GM21360 (cell line): ENCODE results near the gene NDUFA13.

Experiments used
- ATAC-seq: cut with Tn5 transposase; IDR thresholded peaks from one replicate; pipeline ENCODE4 v1.9.1; 2021; ENCODE audit warnings: mild to moderate bottlenecking, moderate library complexity; ENCODE audit not compliant: unreplicated experiment

The NDUFA13 gene

DNA sequence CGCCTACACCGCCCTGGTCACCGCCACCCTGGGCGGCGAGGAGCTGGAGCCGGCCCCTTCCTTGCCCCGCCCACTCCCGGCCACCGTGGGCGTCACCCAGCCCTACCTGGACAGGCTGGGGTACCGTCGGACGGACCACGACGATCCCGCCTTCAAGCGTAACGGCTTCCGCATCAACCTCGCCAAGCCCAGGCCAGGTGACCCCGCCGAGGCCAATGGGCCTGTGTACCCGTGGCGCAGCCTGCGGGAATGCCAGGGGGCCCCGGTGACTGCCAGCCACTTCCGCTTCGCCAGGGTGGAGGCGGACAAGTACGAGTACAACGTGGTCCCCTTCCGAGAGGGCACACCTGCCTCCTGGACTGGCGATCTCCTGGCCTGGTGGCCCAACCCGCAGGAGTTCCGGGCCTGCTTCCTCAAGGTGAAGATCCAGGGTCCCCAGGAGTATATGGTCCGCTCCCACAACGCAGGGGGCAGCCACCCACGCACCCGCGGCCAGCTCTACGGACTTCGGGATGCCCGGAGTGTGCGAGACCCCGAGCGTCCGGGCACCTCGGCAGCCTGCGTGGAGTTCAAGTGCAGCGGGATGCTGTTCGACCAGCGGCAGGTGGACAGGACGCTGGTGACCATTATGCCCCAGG is 29.0 kb downstream of the NDUFA13 start:
- ATAC-seq: no peak

DNA sequence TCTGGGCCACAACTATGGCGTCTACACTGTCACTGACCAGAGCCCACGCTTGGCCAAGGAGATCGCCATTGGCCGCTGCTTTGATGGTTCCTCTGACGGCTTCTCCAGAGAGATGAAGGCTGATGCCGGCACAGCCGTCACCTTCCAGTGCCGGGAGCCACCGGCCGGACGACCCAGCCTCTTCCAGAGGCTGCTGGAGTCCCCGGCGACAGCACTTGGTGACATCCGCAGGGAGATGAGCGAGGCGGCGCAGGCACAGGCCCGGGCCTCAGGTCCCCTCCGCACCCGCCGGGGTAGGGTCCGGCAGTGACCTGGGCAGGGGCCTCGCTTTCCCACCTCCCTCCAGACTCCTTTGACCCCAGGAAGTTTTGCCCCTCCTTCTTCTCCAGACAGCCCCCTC is 29.7 kb downstream of the NDUFA13 start:
- ATAC-seq: no peak

DNA sequence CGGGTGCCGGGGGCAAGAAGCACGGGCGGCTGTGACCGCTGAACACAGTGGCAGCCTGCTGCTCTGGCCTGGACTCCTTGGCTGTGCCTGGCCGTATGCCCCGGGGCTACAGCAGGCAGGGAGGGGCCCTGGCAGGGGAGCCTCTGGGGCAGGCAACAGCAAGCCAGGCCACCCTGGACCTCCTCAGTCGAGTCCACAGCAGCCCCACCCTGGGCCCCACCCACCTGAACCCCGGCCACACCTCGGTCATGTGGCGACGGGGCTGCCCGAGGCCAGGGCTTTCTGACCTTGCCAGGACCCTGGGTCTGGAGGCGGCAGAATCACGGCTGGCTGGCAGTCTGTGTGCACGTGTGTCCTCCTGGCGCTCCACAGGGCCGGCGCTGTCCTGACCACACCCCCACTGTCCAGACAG is 30.7 kb downstream of the NDUFA13 start:
- ATAC-seq: no peak

DNA sequence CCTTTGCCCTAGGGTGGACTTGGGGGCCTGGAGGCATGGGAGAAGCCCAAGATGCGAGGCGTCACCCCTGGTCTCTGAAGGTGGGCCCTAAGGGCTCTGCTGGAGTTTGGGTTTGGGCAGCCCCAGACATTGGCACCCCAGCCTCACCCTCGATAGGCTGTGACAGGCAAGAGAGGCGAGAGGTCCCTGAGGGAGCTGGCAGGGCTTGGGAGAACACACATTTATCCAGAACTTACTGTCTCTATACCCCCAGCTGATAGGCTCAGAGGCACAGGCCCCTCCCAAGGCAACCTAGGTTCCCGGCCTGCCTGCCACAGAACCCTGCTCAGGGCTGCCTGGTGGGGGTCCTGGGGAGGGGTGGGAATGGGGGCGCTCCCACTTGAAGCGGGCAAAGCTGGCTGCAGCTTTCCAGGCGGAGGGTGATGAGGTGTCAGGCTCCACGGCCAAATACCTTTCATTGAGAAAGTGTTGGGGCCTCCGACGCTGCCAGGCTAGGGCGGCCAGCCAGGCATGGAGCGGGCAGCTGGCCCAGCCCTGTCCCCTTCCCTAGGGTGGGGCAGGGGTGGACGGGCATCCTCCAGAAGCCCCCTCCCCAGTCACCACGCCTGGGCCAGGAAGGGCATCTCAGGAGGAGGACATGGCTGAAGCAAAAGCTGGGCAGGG is 31.8 kb downstream of the NDUFA13 start:
- no peak for ATAC-seq

DNA sequence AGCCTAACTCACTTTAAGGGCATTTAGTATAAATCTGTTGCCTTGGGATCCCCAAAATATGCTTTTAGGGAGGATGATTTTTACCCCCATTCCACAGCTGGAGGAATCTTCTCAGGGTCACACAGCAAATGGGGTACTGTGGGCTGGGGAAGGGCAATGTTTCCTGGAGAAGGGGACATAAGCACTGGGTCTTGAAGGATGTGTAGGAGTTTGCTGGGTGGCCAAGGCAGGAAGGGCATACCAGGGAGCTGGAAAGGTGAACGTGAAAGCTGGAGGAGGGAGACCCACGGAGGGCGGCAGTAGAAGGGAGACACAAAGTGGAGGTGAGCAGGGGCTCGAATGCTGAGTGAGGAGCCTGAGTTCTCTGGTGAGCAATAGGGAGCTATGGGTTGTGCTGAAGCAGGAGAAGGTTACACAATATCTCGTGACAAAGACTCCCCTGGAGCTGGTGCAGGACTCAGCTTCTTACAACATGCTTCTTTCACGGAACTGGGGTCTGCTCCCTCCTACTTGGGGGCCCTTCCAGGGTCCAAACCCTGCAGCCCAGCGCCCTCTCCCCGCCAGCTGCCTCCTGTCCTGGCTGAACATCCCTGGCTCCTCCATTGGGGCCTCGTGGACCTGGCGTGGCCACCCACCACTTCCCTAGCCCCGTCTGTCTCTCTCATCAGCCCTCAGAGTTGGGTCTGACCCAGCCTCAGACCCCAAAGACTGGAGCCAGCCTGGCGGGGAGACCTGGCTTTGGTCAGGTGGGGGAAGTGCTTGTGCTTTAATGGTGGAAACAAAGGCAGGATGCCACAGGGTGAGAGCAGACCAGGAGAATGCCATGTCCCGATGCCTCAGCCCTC is 33.1 kb downstream of the NDUFA13 start:
- ATAC-seq: no peak

DNA sequence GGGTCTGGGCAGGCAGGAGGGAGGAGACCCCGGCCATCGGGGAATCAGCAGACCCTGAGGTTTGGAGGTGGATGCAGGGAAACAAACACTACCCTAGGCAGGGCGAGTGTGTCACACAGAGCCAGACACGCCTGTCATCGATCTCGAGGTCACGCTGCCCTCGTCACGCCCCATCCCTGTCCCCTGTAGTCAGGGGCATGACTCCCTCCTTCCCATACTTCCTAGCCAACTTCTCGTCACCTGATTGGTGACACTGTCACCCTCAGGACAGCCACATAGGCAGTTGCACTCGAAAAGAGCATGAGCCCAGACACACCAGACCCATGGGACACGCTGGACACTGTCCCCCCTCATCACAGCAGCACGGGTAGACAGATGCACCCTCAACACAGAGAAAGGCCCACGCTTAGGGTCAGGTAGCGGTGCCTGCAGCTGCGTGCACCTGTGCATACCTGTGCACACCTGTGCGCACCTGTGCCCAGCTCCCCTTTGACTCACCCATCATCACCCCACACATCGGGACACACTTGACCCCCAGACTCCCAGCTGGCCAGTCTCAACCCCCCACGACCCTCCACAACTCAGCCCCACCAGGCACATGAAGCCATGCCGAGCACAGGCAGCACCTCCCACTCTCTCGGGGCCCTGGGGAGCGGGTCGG is 33.9 kb downstream of the NDUFA13 start:
- ATAC-seq: no peak

DNA sequence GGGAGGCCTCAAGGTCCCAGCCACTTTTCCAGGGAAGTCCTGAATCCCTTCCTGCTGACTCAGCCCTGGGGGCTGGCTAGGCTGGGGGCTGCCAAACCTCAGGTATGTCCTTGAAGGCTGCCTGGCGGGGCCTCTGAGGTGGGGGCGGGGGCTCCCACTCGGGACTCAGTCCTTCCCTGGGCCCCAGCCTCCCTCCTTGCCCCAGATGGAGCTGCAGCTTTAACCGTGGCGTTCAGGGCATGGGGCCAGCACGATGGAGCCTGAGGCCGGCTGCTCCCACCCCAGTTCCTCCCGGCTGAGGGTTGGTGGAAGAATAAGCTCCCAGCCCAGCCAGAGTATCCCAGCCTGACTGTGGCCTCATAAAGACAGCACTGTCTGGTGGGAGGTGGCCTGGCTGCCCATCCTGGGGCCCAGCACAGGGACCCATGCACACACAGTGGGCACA is 34.5 kb downstream of the NDUFA13 start:
- ATAC-seq: no peak

DNA sequence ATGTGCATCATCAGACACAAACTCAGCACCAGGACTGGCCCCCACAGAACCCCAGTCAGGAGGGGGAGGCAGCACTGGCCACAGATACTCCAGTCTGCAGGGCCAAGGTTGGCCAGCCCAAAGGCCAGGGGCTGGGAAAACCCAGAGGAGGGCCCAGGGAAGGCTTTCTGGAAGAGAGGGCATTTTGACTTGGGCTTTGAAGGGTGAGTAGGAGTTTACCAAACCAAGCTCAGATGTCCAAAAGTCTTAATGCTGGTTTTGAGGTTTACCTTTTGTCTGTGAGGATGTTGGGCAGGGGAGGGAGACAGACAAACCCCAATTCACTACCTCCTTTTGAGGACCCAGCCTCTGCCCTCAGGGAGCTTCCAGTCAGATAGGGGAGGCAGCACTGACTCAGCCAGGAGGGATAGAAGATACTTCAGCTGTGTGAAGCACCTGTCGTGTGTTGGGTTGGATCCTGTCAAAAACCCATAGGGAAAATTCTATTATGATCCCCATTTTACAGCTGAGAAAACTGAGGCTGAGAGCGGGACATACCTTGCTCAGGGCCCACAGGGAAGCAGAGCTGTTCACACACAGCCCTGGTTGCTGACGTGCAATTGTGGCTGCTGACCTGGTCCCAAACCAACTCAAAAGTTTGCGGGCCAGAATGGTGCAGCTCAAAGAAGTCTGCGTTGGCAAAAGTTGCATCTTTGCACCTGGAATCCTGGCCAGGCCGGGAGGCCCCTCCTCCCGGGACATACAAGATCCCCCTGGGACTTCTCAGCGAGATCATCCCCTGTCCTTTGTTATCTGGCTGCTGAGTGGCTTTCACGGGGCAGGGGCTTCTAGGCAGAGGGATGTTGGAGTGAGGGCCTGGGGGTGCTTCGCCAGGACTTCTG is 35.2 kb downstream of the NDUFA13 start:
- no peak for ATAC-seq

DNA sequence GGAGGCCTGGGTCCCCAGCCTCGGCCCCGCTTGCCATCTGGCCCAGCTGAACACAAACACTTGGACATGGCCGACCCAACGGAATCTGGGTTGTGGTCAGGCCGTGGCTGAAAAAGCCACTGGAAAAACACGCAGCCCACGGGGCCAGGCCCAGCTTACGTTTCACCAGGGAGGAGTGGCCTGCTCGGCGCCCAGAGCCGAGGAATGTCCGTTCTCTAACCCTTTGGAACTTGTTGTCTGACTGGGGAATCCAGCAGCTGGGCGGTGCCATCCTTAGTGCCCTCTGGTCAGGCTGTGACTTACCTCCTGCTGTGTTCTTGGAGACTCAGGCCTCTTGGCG is 35.8 kb downstream of the NDUFA13 start:
- no peak for ATAC-seq

DNA sequence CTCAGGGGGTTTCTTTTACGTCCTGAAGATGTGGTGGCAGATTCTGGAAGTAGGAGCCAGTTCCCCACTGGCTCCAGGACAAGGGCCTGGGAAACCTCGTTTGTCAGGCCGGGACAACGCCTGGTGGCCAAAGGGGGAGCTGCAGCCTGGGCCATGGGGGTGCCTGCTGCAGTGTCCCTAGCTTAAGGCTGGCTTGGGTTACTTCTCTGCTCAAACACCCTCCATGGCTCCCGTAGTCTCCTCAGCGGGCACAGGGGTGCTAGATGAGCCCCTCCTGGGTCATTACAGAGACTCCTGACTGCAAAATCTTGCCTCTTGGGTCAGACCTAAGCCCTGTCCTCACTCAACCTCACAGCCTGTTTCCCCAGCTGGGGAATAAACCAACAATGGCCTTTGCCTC is 36.8 kb downstream of the NDUFA13 start:
- no peak for ATAC-seq

DNA sequence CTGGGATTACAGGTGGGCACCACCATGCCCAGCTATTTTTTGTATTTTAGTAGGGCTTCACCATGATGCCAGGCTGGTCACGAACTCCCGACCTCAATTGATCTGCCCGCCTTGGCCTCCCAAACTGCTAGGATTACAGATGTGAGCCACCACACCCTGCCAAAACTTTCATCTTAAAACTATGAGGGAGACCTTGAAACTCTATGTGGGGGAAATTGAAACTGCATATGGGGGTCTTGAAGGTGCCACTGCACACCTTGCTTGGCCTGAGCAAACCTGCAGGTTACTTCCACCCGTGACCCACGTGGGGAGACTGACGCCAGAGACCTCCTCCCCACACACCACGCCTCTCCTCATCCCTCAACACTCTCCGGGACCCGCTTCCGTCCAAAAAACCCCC is 37.6 kb downstream of the NDUFA13 start:
- ATAC-seq: no peak

DNA sequence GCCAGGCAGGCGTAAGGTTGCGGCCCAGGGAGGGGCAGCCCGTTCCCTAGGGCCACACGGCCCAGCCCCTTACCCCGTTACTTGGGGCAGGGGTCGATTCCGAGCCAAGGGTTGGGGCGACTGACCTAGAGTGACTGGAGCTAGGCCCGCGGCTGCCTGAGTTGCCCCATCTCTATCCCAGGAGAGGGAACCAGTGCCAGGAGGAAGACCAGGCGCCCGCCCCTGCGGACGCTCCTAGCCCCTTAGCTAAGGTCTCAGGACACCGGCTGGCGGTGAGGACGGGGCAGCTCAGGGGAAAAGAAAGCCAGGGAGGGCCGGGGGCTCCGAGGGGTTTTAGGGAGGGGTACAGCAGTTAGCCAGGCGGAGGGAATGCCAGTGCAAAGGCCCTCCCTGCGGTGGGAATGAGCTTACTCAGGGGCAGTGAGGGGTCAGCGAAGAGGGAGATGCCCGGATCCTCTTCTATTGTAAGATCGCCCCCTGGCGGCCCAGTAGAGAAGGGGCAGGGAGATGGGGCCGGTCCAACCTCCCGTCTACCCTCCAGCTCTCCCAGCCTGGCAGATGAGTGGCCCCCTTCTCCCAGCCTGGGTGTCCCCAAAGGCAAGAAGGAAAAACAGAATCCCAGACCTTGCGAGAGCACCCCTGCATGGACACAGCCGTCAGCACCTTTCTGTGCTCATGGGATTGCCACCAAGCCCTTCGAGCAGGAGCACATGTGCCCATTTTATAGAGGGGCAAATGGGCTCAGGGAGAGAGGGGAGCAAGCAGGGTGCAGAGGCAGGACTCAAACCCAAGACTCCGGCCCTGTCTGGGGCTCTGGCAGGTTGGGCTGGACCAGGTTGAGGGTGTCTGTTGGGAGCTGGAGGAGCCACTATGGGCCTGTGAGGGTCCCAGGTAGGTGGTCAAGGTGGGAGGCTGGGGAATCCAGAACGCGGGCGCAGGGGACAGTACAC is 38.3 kb downstream of the NDUFA13 start:
- no peak for ATAC-seq

DNA sequence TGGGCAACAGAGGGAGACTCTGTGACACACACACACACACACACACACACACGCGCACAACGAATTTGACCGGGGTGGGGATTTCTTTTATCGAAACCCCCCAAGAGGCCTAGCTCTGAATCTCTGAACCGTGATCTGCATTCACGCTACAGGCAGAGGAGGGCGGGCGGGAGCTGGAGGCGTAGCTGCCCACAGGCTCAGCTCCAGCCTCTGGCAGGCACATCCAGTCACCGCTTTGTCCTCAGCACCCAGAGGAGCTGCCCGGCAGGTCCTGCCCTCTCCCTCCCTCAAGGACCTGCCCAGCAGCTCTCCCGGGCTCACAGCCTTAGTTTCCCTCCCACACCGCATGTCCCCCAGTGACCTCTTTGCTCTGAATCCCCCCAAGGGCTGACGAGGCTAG is 42.0 kb downstream of the NDUFA13 start:
- no peak for ATAC-seq

DNA sequence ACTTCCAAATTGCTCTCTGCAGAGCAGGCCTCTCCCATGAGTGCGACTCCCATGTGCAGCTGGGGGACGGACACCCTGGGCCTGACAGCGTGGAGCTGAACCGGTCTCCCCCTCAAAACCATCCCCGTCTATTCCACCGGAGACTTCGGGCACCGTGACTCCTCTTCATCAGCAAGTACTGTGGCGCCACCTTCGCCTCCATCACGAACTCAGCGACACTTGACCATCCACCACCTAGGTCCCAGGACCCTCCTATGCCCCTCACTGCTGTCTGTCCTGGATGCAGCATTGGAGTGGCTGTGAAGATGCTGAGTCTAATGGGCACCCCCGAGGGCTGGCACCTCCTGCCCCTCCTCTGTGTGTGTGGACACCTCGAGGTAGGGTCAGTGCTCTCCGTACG is 42.6 kb downstream of the NDUFA13 start:
- no peak for ATAC-seq

DNA sequence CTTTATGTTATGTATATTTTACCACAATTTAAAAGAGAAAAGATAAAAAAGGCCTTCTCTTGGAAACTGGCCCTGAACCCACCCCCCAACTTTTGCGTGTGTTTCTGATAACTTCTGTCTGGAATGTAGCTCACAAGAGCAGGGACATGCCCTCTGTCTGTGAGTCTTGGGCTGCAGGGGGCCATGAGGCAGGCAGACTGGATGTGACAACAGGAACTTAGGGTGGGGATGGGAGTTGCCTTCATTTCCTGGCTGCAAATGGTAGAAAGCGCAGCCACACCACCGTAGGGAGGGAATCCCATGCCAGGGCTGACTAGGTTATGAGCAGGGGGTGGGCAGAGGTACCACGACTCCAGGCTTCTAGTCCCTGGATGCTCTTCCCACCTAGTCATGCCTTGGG is 43.9 kb downstream of the NDUFA13 start:
- no peak for ATAC-seq

DNA sequence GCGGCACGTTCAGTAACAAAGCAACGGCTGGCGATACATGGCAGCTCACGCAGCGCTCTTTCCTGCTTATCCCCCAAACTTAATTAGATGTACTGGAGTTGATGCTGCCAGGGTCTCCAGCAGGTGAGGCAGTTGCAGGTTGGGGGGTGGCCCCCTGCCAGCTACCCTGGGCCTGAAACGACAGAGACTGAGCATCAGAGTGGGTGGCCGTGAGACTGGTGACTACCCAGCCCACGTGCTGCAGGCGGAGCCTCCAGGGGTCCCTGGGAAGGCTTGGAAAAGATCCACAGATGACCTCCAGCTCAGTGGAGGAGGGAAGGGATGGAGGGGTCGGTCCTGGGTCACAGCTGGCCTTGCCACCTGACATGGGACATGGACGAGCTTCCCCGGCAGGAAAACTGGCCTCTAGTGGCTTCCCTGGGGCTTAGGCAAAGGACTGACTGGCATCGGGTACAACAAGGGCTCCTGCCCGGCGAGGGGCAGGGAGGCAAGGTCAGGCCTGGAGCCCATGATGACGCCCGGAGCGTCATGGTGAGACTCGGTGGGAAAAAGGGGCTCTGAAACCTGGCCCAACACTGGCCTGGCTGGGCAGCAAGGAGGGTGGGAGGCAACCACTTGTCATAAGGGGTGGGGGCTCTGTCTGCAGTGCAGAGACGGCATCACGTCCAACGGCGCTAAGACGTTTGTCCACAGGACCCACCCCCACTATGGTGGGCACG is 46.1 kb downstream of the NDUFA13 start:
- ATAC-seq: no peak

DNA sequence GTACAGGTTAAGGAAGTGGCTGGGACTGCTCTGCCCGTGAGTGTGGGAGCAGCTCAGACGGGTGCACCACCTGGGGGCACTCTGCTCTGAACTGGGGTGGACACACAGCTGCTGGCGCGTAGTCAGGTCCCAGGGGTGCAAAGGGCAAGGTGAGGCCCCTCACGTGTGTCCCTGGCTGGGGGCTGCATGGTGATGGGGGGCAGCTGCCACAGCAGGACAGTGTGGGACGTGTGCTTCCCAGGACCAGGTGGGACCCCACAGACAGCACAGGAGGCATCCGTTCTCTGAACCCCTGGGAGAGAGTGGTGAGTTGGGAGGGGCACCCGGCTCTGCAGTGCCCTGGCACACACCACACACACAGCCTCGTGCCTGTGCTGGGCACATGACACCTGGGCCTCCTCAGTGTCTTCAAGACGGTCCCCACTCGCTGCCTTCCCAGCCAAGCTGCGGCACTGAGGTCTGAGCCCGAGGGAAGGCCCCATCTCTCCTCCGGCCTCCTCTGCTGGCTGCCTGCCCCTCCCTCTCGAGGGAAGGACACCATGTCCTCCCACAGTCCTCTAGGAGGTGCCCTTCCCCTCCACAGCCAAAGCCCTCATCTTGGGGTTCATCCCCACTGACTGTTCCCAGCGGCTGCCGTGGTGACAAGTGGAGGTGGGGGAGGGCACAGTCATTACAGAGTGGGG is 46.8 kb downstream of the NDUFA13 start:
- no peak for ATAC-seq

DNA sequence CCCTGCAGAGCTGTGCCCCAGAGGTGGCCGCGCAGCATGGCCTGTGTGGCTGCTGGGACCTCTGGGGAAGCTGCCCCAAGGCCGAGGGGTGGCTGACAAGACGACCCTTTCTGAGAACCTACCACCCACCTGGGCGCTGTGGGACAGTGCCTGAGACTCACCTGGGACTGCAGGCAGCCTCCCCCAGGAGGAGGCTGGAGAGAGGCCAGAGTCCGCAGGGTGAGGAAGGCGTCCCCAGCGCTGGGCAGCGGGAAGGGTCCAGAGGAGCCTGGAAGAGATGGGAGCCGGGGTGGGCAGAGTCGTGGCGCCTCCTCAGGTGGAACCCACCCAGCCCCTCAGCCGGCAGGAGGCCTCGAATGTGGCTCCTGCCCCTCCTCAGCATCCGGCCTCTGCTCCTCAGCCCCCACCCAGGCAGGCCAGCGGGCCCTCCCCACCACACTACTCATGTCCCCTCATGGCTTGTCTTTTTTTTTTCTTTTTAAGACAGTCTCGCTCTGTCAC is 47.4 kb downstream of the NDUFA13 start:
- no peak for ATAC-seq
